CD4-positive, alpha-beta T cell (primary cell): ENCODE results near the gene PLA2G15. TPM values are rescaled to one million over a fixed set of nuclear protein-coding genes. Genes with fewer than 3 reads are reported as not detected.

ENCODE experiments used
- ATAC-seq: fragments of 200-7000 bp; cut with Tn5 transposase; one replicate; pipeline ENCODE4 v1.10.0; 2022; ENCODE audit warnings: mild to moderate bottlenecking; ENCODE audit not compliant: poor library complexity
- CTCF ChIA-PET: fragments of 350-600 bp; sonication (Branson Sonifier 250); formaldehyde crosslinking; loops from one replicate; lab custom pipeline; 2021; ENCODE audit warnings: antibody characterized with exemption, inconsistent platforms; lab: Charles Lee
- POLR2A ChIA-PET: fragments of 350-600 bp; sonication (Branson Sonifier 250); formaldehyde crosslinking; loops from one replicate; lab custom pipeline; 2021; ENCODE audit warnings: antibody characterized with exemption, inconsistent platforms; lab: Charles Lee
- DNase-seq, 14 experiments: peaks; one replicate each; pipeline ENCODE4 v3.0.0-alpha.2; 2013 to 2020; ENCODE audit warnings: mixed read lengths in 2 of 14
- H3K27ac ChIP-seq, 2 donors: one replicate each; pipeline versions ENCODE4 v1.5.1 to v1.7.0; 2013; ENCODE audit warnings: low read length in 2 of 2, low read depth in 1 of 2, mild to moderate bottlenecking in 1 of 2
- H3K27me3 ChIP-seq, 2 experiments: 1 replicate in 1 of 2; 2 replicates in 1 of 2; pipeline versions ENCODE4 v1.6.1 to v1.7.0; 2013; ENCODE audit warnings: low read length in 2 of 2, control low read depth in 1 of 2, mild to moderate bottlenecking in 1 of 2, moderate library complexity in 1 of 2; ENCODE audit not compliant: insufficient read depth in 2 of 2, control insufficient read depth in 1 of 2
- H3K36me3 ChIP-seq: one replicate; pipeline ENCODE4 v1.6.1; 2013; ENCODE audit warnings: low read length, control low read depth; ENCODE audit not compliant: insufficient read depth
- H3K4me1 ChIP-seq: one replicate; pipeline ENCODE4 v1.6.1; 2013; ENCODE audit warnings: low read length, control low read depth; ENCODE audit not compliant: insufficient read depth
- H3K4me3 ChIP-seq: one replicate; pipeline ENCODE4 v1.5.1; 2013; ENCODE audit warnings: mild to moderate bottlenecking, low read length, moderate library complexity
- H3K9me3 ChIP-seq, 2 experiments: 1 replicate in 1 of 2; 2 replicates in 1 of 2; pipeline versions ENCODE4 v1.6.1 to v1.7.0; 2013; ENCODE audit warnings: low read length in 2 of 2, mild to moderate bottlenecking in 2 of 2, control low read depth in 1 of 2, moderate library complexity in 1 of 2; ENCODE audit not compliant: control insufficient read depth in 1 of 2, insufficient read depth in 1 of 2
- H3K27ac Mint-ChIP-seq: one replicate; pipeline ENCODE4 v1.8.0; 2020; ENCODE audit warnings: mixed read lengths
- H3K27me3 Mint-ChIP-seq: one replicate; pipeline ENCODE4 v1.8.0; 2021; ENCODE audit warnings: mixed read lengths
- H3K36me3 Mint-ChIP-seq: one replicate; pipeline ENCODE4 v1.8.0; 2021; ENCODE audit warnings: low read depth, mixed read lengths
- H3K4me1 Mint-ChIP-seq: one replicate; pipeline ENCODE4 v1.8.0; 2021; ENCODE audit warnings: low read depth, mixed read lengths
- H3K4me3 Mint-ChIP-seq: one replicate; pipeline ENCODE4 v1.8.0; 2020; ENCODE audit warnings: mild to moderate bottlenecking, mixed read lengths
- H3K9me3 Mint-ChIP-seq: one replicate; pipeline ENCODE4 v1.8.0; 2020; ENCODE audit warnings: mixed read lengths
- intact Hi-C, 2 experiments: fragments of 100-400 bp; cut with DNase I in 1 of 2; cut with micrococcal nuclease in 1 of 2; formaldehyde crosslinking; loops; one replicate each; pipeline versions ENCODE4 v1.15.1 to v1.9.0; 2023 to 2025; cut with DNase I, micrococcal nuclease
- total RNA-seq, 174 experiments: library from RNA in 2 of 174; stranded (reverse) in 2 of 174; gene quantifications; one replicate each; pipeline ENCODE4 v1.2.3 and lab custom pipeline; 2021 to 2026
- TF ChIP-seq, protein P1 (sequence below): fragments of 200-600 bp; IDR thresholded peaks from one replicate; pipeline ENCODE4 v1.8.0; 2022; ENCODE audit warnings: antibody characterized with exemption, mild to moderate bottlenecking

The PLA2G15 gene
- total RNA-seq, 2 experiments from 2014 or later, result 4.3 to 4.7 TPM

DNA sequence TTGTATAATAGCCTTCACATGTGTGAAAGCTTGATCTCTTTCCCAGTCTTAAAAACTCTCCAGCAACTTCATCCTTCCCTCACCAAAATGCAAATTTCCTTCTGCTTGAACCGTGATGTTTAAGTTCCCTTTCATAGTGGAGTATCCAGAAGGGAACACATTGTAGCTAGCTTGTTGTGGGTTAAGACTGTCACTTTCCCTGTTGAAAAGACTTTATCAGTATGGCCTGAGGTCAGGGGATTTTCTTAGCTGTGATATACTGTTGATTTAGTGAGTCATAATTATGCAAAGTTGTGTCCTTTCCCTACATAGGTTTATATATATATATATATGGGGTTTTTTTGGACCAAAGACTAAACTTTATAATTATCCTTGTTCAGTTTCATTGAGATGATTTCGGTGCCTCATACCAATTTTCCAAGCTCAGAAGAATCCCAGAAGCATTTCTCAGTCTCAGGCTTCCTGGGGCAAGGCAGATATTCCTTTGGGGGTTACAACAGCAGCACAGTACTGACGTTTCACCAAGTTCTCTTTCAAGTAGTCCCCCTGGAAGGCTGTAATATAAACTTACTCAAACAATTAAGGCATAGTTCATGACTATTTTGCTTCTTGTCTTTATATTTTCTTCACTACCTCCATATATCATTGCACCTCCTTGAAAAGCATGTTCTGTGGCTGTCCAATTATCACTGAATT is 44.9 kb upstream of the PLA2G15 start:
- peak overlapping the region; percentile 5 for H3K27ac Mint-ChIP-seq
- H3K4me3 ChIP-seq, result no peak overlapping the region
- H3K4me1 ChIP-seq, result peaks cover 4% of the 10 kb centered on the region
- no peaks in the 10 kb centered on the region for H3K27me3 Mint-ChIP-seq
- ChIA-PET CTCF (interaction anchor here (0.8 to 1.3 kb wide), 3 partner anchors 14 to 384 kb away, joined by 3 read pairs; no protein-coding TSS in a partner anchor), POLR2A (no interaction called here)
- no peak overlapping the region for H3K4me3 Mint-ChIP-seq
- no peaks in the 10 kb centered on the region for H3K9me3 ChIP-seq
- intact Hi-C loops, result no loop called here
- H3K27me3 ChIP-seq, result no peaks in the 10 kb centered on the region
- TF ChIP-seq, protein P1, sequence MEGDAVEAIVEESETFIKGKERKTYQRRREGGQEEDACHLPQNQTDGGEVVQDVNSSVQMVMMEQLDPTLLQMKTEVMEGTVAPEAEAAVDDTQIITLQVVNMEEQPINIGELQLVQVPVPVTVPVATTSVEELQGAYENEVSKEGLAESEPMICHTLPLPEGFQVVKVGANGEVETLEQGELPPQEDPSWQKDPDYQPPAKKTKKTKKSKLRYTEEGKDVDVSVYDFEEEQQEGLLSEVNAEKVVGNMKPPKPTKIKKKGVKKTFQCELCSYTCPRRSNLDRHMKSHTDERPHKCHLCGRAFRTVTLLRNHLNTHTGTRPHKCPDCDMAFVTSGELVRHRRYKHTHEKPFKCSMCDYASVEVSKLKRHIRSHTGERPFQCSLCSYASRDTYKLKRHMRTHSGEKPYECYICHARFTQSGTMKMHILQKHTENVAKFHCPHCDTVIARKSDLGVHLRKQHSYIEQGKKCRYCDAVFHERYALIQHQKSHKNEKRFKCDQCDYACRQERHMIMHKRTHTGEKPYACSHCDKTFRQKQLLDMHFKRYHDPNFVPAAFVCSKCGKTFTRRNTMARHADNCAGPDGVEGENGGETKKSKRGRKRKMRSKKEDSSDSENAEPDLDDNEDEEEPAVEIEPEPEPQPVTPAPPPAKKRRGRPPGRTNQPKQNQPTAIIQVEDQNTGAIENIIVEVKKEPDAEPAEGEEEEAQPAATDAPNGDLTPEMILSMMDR, result no peak
- peaks cover 26% of the 10 kb centered on the region for H3K36me3 ChIP-seq
- ATAC-seq, result no peak
- no peaks in the 10 kb centered on the region for H3K9me3 Mint-ChIP-seq
- H3K27ac ChIP-seq, result no peak overlapping the region
- peaks cover 27% of the 10 kb centered on the region for H3K36me3 Mint-ChIP-seq
- peak in 1 of 14 experiments; percentile 8 for DNase-seq
- H3K4me1 Mint-ChIP-seq, result peaks cover 19% of the 10 kb centered on the region

DNA sequence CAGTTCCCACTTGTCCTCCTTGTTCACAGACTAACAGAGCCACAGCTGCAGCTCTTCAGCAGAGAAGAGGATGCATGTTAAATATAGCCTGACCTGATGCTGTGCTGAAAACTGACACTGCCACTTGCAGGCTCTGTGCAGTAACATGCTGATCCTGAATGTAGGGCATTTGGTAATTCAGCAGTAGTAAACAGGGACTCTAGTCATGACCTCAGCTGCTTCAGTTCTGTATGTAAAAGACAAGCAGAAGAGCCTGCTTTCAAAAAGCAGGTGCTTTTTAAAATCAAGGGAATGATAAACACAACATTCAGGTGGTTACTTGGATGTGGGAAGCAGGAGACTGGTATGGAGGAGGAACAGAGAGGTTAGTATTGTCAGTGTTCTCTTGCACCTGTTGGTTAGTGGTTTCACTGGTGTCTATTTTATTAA is 43.1 kb upstream of the PLA2G15 start:
- ChIA-PET CTCF (no interaction called here), POLR2A (interaction anchor here (0.6 kb wide), 1 partner anchor 100 kb away, joined by 4 read pairs; no protein-coding TSS in a partner anchor)
- Mint-ChIP-seq H3K36me3 (peaks cover 32% of the 10 kb centered on the region), H3K27me3 (no peaks in the 10 kb centered on the region), H3K4me3 (no peak overlapping the region), H3K9me3 (no peaks in the 10 kb centered on the region), H3K4me1 (peaks cover 25% of the 10 kb centered on the region), H3K27ac (peak overlapping the region; percentile 69)
- Histone ChIP-seq H3K4me3 (no peak overlapping the region), H3K36me3 (peaks cover 31% of the 10 kb centered on the region), H3K9me3 (no peaks in the 10 kb centered on the region), H3K27ac (no peak overlapping the region), H3K4me1 (peaks cover 4% of the 10 kb centered on the region), H3K27me3 (no peaks in the 10 kb centered on the region)
- no peak for ATAC-seq
- intact Hi-C loops, result no loop called here
- no peak for DNase-seq
- TF ChIP-seq, protein P1, result no peak

DNA sequence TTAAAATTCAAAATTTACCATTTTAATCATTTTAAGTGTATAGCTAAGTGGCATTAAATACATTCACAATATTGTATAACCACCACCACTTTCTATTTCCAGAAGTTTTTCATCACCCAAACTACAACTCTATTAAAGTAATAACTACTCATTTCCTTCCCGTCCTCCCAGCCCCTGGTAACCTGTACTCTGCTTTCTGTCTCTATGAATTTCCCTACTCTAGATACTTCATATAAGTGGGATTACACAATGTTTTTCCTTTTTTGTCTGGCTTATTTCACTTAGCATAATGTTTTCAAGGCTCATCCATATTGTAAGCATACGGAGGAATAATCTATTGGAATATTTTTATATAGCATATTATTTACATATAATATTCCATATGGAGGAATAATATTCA is 38.9 kb upstream of the PLA2G15 start:
- peaks cover 28% of the 10 kb centered on the region for H3K4me1 ChIP-seq
- Mint-ChIP-seq H3K27ac (peak overlapping the region; percentile 11), H3K36me3 (peaks cover 31% of the 10 kb centered on the region), H3K27me3 (no peaks in the 10 kb centered on the region), H3K4me1 (peaks cover 39% of the 10 kb centered on the region), H3K4me3 (no peak overlapping the region), H3K9me3 (no peaks in the 10 kb centered on the region)
- ChIA-PET CTCF (interaction anchor here (0.9 kb wide), 1 partner anchor 204 kb away, joined by 3 read pairs; no protein-coding TSS in a partner anchor), POLR2A (interaction anchor here (0.6 to 1.5 kb wide), 2 partner anchors 22 to 487 kb away, joined by 3 to 4 read pairs; partner anchors contain the start of gene GFOD2)
- H3K9me3 ChIP-seq, result no peaks in the 10 kb centered on the region
- no peaks in the 10 kb centered on the region for H3K27me3 ChIP-seq
- ATAC-seq (no peak), DNase-seq (no peak)
- no peak overlapping the region for H3K27ac ChIP-seq
- H3K36me3 ChIP-seq, result peaks cover 30% of the 10 kb centered on the region
- TF ChIP-seq, protein P1, result no peak
- intact Hi-C loops, result no loop called here
- H3K4me3 ChIP-seq, result no peak overlapping the region
